ENCODE measurements around the gene BEGAIN.

Gene BEGAIN

DNA sequence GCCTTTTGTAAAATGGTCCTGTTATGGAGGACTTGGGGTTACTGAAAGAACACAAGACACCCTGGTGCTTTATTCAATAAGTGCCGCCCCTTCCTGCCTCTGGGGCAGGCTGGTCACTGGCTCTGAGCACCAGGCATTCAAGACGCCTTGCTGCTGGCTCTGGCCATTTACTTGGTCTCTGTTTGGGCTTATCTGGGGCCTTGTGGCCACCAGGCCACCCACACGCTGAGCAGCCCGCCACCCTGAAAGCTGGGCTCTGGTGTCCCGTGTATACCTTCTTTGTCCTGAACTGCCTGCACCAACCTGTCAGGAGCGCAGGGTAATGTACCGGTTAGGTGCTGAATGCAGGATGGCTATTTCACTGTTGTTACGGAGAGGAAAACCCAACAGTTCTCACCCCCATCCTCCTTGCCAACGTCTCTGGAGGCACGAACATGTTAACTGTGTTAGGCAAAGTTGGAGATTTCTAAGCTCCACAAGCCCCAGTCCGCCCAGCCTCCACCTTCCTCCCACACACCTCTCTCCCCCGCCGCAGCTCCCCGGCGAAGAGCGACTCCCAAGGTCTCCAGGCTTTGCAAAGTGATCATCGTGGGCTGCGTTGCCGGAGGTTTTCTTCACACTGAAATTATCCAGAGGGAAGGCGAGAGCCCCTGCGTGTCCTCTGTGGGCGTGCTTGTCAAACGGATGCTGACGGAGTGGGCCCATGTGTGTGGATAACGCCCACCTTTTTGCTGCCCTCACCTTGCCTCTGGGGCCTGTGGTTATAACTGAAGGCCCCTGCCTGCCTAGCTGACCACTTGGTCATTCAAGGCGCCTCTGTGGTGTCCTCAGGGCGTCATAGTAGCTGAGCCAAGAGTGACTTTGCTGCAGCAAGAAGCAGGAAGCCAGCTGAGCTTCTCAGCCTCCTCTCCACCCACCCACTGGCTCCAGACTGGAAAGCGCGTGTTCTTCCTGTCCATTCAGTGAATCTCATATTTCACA, 18.8 kb upstream of the BEGAIN start:
- Histone ChIP-seq H3K4me3 (ENCODE audit: low read depth in 1 of 2, low read length in 1 of 2) (no peak overlapping the region), H3K9me3 (no peaks in the 10 kb centered on the region), H3K4me1 (ENCODE audit: control insufficient read depth in 1 of 2, insufficient read depth in 1 of 2, low read depth in 1 of 2, low read length in 1 of 2) (peaks cover 0 to 7% of the 10 kb centered on the region in 2 experiments), H3K27me3 (no peaks in the 10 kb centered on the region), H3K27ac (no peak overlapping the region), H3K36me3 (no peaks in the 10 kb centered on the region)
- TF ChIP-seq, protein P1, sequence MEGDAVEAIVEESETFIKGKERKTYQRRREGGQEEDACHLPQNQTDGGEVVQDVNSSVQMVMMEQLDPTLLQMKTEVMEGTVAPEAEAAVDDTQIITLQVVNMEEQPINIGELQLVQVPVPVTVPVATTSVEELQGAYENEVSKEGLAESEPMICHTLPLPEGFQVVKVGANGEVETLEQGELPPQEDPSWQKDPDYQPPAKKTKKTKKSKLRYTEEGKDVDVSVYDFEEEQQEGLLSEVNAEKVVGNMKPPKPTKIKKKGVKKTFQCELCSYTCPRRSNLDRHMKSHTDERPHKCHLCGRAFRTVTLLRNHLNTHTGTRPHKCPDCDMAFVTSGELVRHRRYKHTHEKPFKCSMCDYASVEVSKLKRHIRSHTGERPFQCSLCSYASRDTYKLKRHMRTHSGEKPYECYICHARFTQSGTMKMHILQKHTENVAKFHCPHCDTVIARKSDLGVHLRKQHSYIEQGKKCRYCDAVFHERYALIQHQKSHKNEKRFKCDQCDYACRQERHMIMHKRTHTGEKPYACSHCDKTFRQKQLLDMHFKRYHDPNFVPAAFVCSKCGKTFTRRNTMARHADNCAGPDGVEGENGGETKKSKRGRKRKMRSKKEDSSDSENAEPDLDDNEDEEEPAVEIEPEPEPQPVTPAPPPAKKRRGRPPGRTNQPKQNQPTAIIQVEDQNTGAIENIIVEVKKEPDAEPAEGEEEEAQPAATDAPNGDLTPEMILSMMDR (IDR thresholded peaks at IDR 0.05): no peak

DNA sequence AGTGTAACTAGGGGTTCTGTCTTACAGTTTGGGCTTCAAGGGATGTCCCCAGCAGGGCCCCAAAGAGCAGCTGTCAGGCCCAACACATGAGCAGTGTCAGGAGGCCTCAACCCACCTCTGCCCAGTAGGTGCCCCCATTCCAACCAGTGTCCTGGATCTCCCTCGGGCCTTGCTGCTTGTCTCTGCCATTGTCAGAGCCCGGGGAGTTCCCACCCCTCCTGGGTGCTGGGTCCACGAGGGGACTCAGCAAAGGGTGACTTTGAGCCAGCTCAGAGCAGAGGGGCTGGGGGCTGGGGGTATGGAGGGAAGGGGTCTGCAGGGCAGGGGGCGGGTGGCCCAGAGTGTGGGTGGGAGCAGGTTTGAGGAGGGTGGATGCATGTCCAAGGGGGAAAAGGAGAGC, 18.0 kb upstream of the BEGAIN start:
- Histone ChIP-seq H3K27me3 (no peaks in the 10 kb centered on the region), H3K36me3 (no peaks in the 10 kb centered on the region), H3K27ac (no peak overlapping the region), H3K4me3 (ENCODE audit: low read depth in 1 of 2, low read length in 1 of 2) (no peak overlapping the region), H3K9me3 (no peaks in the 10 kb centered on the region), H3K4me1 (ENCODE audit: control insufficient read depth in 1 of 2, insufficient read depth in 1 of 2, low read depth in 1 of 2, low read length in 1 of 2) (peaks cover 2 to 8% of the 10 kb centered on the region in 2 experiments)
- TF ChIP-seq, protein P1 (IDR thresholded peaks at IDR 0.05): no peak

DNA sequence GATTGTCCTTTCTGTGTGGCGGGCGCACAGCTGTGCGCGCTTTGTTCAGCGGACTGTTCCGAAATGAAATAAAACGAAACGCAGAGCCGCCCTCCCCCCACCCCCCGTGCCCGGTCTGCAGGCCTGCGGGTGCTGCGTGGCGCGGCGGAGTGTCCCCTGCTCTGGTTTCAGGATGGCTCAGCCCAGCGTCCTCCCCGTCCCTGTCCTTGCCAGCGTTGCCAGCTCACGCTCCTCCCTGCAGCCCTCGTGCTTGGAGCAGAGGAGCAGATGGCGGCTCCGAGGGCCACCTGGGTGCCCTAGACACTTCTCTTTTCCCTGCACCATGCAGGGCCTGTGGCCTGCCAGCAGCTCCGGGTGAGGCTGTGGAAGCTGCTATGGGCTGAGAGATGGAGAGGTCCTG, 17.5 kb upstream of the BEGAIN start:
- Histone ChIP-seq H3K4me1 (ENCODE audit: control insufficient read depth in 1 of 2, insufficient read depth in 1 of 2, low read depth in 1 of 2, low read length in 1 of 2) (peaks cover 7 to 13% of the 10 kb centered on the region in 2 experiments), H3K36me3 (no peaks in the 10 kb centered on the region), H3K27ac (no peak overlapping the region), H3K9me3 (no peaks in the 10 kb centered on the region), H3K27me3 (no peaks in the 10 kb centered on the region), H3K4me3 (ENCODE audit: low read depth in 1 of 2, low read length in 1 of 2) (no peak overlapping the region)
- TF ChIP-seq, protein P1 (IDR thresholded peaks at IDR 0.05): no peak

DNA sequence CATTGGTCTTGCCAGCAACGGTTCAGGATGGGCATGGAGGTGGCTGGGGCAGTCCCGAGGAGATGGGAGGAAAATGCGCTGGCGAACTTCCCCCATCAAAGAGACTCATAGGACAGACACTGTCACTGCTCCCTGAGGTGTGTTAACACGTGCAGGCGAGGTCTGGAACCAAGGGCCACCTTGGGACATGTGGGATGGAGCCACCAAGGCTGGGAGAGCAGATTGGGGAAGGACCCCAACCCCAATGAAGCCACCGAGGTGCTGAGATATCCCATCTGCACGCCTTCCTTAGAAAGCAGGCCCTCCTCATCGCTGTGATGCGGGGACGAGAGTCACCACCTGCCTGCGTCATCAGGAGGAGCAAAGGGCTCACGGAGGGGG, 16.9 kb upstream of the BEGAIN start:
- H3K9me3 ChIP-seq: no peaks in the 10 kb centered on the region
- TF ChIP-seq, protein P1 (IDR thresholded peaks at IDR 0.05): no peak
- peaks cover 8 to 15% of the 10 kb centered on the region in 2 experiments for H3K4me1 ChIP-seq (ENCODE audit: control insufficient read depth in 1 of 2, insufficient read depth in 1 of 2, low read depth in 1 of 2, low read length in 1 of 2)
- H3K4me3 ChIP-seq (ENCODE audit: low read depth in 1 of 2, low read length in 1 of 2): no peak overlapping the region
- H3K27me3 ChIP-seq: no peaks in the 10 kb centered on the region
- no peaks in the 10 kb centered on the region for H3K36me3 ChIP-seq
- no peak overlapping the region for H3K27ac ChIP-seq

DNA sequence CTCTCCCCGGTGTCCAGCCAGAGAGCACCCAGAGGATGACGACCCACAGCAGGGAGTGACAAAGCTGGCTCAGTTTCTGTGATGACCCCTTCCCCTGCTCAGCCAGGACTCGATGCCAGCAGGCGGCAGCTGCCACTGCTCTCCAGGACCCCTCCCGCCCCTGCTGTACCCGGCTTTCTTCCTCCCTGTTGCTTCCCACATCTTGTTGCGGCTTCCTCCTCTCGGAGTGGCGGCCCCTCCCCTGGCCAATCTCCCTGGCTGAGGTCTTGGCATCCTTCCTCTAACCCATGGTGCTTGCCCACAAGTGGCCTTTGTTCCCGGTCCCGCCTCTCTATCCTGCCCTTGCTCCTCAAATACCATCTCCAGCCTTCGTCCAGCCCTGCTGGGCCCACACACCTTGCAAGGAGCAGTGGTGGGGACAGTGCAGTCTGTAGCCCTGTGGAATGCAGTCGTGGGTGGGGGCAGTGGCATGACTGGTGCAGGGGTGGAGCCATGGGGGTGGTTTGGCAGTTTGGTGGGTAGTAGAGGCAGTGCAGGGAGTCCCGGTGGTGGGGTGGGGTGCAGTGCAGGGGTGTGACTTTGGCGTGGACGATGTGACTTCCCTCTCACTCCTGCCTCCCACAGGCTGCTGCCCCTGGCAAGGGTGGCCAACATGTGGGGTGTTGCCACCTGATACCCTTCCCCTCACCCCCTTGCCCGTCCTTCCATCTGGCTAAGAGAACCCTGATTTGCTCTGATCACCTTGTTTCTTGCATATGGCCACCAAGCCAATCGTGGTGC, 16.3 kb upstream of the BEGAIN start:
- Histone ChIP-seq H3K9me3 (no peaks in the 10 kb centered on the region), H3K4me3 (ENCODE audit: low read depth in 1 of 2, low read length in 1 of 2) (no peak overlapping the region), H3K27me3 (no peaks in the 10 kb centered on the region), H3K36me3 (no peaks in the 10 kb centered on the region), H3K4me1 (ENCODE audit: control insufficient read depth in 1 of 2, insufficient read depth in 1 of 2, low read depth in 1 of 2, low read length in 1 of 2) (peaks cover 8 to 15% of the 10 kb centered on the region in 2 experiments), H3K27ac (no peak overlapping the region)
- TF ChIP-seq, protein P1 (IDR thresholded peaks at IDR 0.05): no peak

Data from neutrophil (primary cell).